H9 (cell line): Measurements from ENCODE around the gene HIPK2. TPM values are rescaled to one million over a fixed set of nuclear protein-coding genes. Genes with fewer than 3 reads are reported as not detected.

Source experiments
- DNase-seq: peaks from one replicate; pipeline ENCODE4 v3.0.0-alpha.2; 2017
- H2AFZ ChIP-seq: one replicate; pipeline ENCODE4 v1.6.1; 2013; ENCODE audit warnings: mild to moderate bottlenecking, low read length, control low read depth, moderate library complexity
- H2AK5ac ChIP-seq: 2 replicates; pipeline ENCODE4 v1.6.1; 2013; ENCODE audit warnings: low read length, control low read depth, mixed read lengths; ENCODE audit not compliant: insufficient read length
- H2BK120ac ChIP-seq: one replicate; pipeline ENCODE4 v1.6.1; 2013; ENCODE audit warnings: low read depth, mild to moderate bottlenecking, low read length, control low read depth, inconsistent platforms; ENCODE audit not compliant: poor library complexity, severe bottlenecking
- H2BK12ac ChIP-seq: 2 replicates; pipeline ENCODE4 v1.6.1; 2013; ENCODE audit warnings: low read length, control low read depth, mixed read lengths, low read depth; ENCODE audit not compliant: insufficient read length
- H2BK15ac ChIP-seq: 2 replicates; pipeline ENCODE4 v1.6.1; 2013; ENCODE audit warnings: low read depth, low read length, control low read depth
- H2BK20ac ChIP-seq: one replicate; pipeline ENCODE4 v1.6.1; 2013; ENCODE audit warnings: low read depth, mild to moderate bottlenecking, low read length, control low read depth, inconsistent platforms; ENCODE audit not compliant: poor library complexity, severe bottlenecking
- H2BK5ac ChIP-seq: 2 replicates; pipeline ENCODE4 v1.6.1; 2013; ENCODE audit warnings: low read length, control low read depth, mixed read lengths; ENCODE audit not compliant: insufficient read length
- H3K14ac ChIP-seq: 2 replicates; pipeline ENCODE4 v1.6.1; 2013; ENCODE audit warnings: low read length, control low read depth; ENCODE audit not compliant: insufficient read depth
- H3K18ac ChIP-seq: 2 replicates; pipeline ENCODE4 v1.6.1; 2013; ENCODE audit warnings: low read depth, mild to moderate bottlenecking, mixed read lengths, low read length, control low read depth; ENCODE audit not compliant: insufficient read length
- H3K23ac ChIP-seq: 2 replicates; pipeline ENCODE4 v1.6.1; 2013; ENCODE audit warnings: low read length, control low read depth, mixed read lengths, low read depth; ENCODE audit not compliant: insufficient read length
- H3K23me2 ChIP-seq: 2 replicates; pipeline ENCODE4 v1.6.1; 2013; ENCODE audit warnings: low read depth, mild to moderate bottlenecking, mixed read lengths, low read length, control low read depth; ENCODE audit not compliant: insufficient read length, poor library complexity, severe bottlenecking
- H3K27ac ChIP-seq: 2 replicates; pipeline ENCODE4 v1.5.1; 2013; ENCODE audit warnings: low read length, control low read depth, mixed read lengths, low read depth; ENCODE audit not compliant: insufficient read length
- H3K27me3 ChIP-seq: 2 replicates; pipeline ENCODE4 v1.6.1; 2013; ENCODE audit warnings: low read length, control low read depth, inconsistent platforms; ENCODE audit not compliant: insufficient read depth
- H3K4ac ChIP-seq: 2 replicates; pipeline ENCODE4 v1.6.1; 2013; ENCODE audit warnings: low read depth, mild to moderate bottlenecking, control low read depth, inconsistent platforms, low read length, moderate library complexity
- H3K4me1 ChIP-seq: 2 replicates; pipeline ENCODE4 v1.6.1; 2013; ENCODE audit warnings: low read length, control low read depth, inconsistent platforms; ENCODE audit not compliant: insufficient read depth
- H3K4me2 ChIP-seq: 2 replicates; pipeline ENCODE4 v1.6.1; 2013; ENCODE audit warnings: low read length, control low read depth, mixed read lengths; ENCODE audit not compliant: insufficient read length, insufficient read depth
- H3K56ac ChIP-seq: 2 replicates; pipeline ENCODE4 v1.6.1; 2013; ENCODE audit warnings: low read depth, mild to moderate bottlenecking, mixed read lengths, low read length, control low read depth; ENCODE audit not compliant: insufficient read length
- H3K79me1 ChIP-seq: 2 replicates; pipeline ENCODE4 v1.6.1; 2013; ENCODE audit warnings: low read depth, mild to moderate bottlenecking, moderate library complexity, low read length, control low read depth, inconsistent platforms; ENCODE audit not compliant: insufficient read depth, poor library complexity, severe bottlenecking
- H3K79me2 ChIP-seq: 2 replicates; pipeline ENCODE4 v1.6.1; 2013; ENCODE audit warnings: low read length, control low read depth, inconsistent platforms; ENCODE audit not compliant: insufficient read depth
- H3K9ac ChIP-seq: 2 replicates; pipeline ENCODE4 v1.6.1; 2013; ENCODE audit warnings: low read length, control low read depth, mixed read lengths; ENCODE audit not compliant: insufficient read length; ENCODE audit errors: extremely low read depth
- H3K9me3 ChIP-seq: one replicate; pipeline ENCODE4 v1.6.1; 2013; ENCODE audit warnings: low read depth, low read length, inconsistent platforms; ENCODE audit not compliant: control insufficient read depth
- H3T11ph ChIP-seq: one replicate; pipeline ENCODE4 v1.6.1; 2013; ENCODE audit warnings: mild to moderate bottlenecking, low read length, control low read depth, inconsistent platforms
- H4K20me1 ChIP-seq: one replicate; pipeline ENCODE4 v1.6.1; 2013; ENCODE audit not compliant: control insufficient read depth, insufficient read length, insufficient read depth
- H4K5ac ChIP-seq: 2 replicates; pipeline ENCODE4 v1.6.1; 2013; ENCODE audit warnings: low read depth, mild to moderate bottlenecking, mixed read lengths, low read length, control low read depth; ENCODE audit not compliant: insufficient read length
- H4K8ac ChIP-seq: replicated peaks from 2 replicates; pipeline ENCODE4 v1.6.1; 2013; ENCODE audit warnings: low read length, control low read depth, mixed read lengths, low read depth; ENCODE audit not compliant: insufficient read length
- H4K91ac ChIP-seq: 2 replicates; pipeline ENCODE4 v1.6.1; 2013; ENCODE audit warnings: low read depth, mild to moderate bottlenecking, moderate library complexity, mixed read lengths, low read length, control low read depth; ENCODE audit not compliant: insufficient read length
- H3K27ac Mint-ChIP-seq, 3 experiments: 2 replicates in 2 of 3; 3 replicates in 1 of 3; pipeline ENCODE4 v1.8.0; 2020 to 2021; ENCODE audit warnings: mixed read lengths in 3 of 3, mild to moderate bottlenecking in 1 of 3, moderate library complexity in 1 of 3
- H3K27me3 Mint-ChIP-seq: 2 replicates; pipeline ENCODE4 v1.8.0; 2021; ENCODE audit warnings: low read depth, mild to moderate bottlenecking, moderate library complexity, mixed read lengths
- H3K36me3 Mint-ChIP-seq, 3 experiments: 2 replicates in 2 of 3; 3 replicates in 1 of 3; pipeline ENCODE4 v1.8.0; 2020 to 2021; ENCODE audit warnings: low read depth in 3 of 3, mixed read lengths in 3 of 3; ENCODE audit not compliant: insufficient read depth in 1 of 3
- H3K4me1 Mint-ChIP-seq, 2 experiments: 2 replicates each; pipeline ENCODE4 v1.8.0; 2020; ENCODE audit warnings: mixed read lengths in 2 of 2
- H3K4me3 Mint-ChIP-seq, 2 experiments: 2 replicates in 1 of 2; 3 replicates in 1 of 2; pipeline ENCODE4 v1.8.0; 2020 to 2021; ENCODE audit warnings: mild to moderate bottlenecking in 2 of 2, mixed read lengths in 2 of 2, moderate library complexity in 1 of 2
- H3K9me3 Mint-ChIP-seq, 2 experiments: 2 replicates in 1 of 2; 3 replicates in 1 of 2; pipeline ENCODE4 v1.8.0; 2020; ENCODE audit warnings: mild to moderate bottlenecking in 2 of 2, mixed read lengths in 2 of 2, moderate library complexity in 1 of 2
- WGBS: extraction: QIAGEN DNeasy Blood & Tissue Kit; methylation state at CpG from one replicate; pipeline ENCODE4 v1.1.7; 2013; ENCODE audit warnings: missing lambda C conversion rate, low lambda C conversion rate, mixed read lengths; ENCODE audit not compliant: insufficient read length; ENCODE audit errors: extremely low coverage; 5-methylcytosine and 5-hydroxymethylcytosine counted together
- total RNA-seq: library from RNA; stranded (reverse); gene quantifications from 2 replicates; pipeline ENCODE4 v1.2.1, GENCODE V29; 2021
- TF ChIP-seq, protein P1 (sequence below): fragments of 200-600 bp; sonication (generic); conservative IDR thresholded peaks from 3 replicates; pipeline ENCODE4 v1.8.0; 2021; ENCODE audit warnings: antibody characterized with exemption, mild to moderate bottlenecking

Gene HIPK2
- total RNA-seq, 1 experiment from 2014 or later, result 21.9 TPM

DNA sequence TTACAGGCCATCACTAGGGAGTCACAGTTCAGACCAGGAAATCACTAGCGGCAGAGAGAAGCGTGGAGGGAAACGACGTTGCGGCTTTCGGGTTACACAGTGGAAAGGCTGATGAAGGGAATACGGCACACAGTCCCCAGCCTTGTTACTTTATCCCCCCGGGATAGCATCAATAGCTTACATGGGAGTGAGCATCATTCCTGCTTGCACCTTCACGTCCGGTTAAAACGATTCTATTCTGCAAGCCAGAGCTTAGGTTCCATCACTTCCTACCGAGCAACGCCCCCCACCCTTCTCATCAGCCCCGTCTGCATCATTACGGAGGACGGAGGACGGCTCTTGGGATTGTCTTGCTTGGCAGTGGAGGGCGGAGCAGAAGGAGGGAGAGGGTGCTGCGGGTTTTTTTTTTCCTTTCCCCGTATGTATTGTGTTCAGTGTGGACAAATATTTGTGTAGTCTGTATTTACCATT lies 129.4 kb downstream of the HIPK2 start:
- Histone ChIP-seq H4K8ac (no peak overlapping the region), H3K9me3 (no peaks in the 10 kb centered on the region), H4K20me1 (no peaks in the 10 kb centered on the region), H3K27me3 (no peaks in the 10 kb centered on the region), H3K79me1 (no peaks in the 10 kb centered on the region), H2BK20ac (no peak overlapping the region), H3K9ac (no peak overlapping the region), H2BK15ac (no peak overlapping the region), H3T11ph (no peak overlapping the region), H4K91ac (no peak overlapping the region), H2AFZ (no peak overlapping the region), H3K4ac (no peak overlapping the region), H3K14ac (no peak overlapping the region), H3K18ac (no peak overlapping the region), H3K56ac (no peak overlapping the region), H3K4me1 (no peaks in the 10 kb centered on the region), H3K23ac (no peak overlapping the region), H3K27ac (no peak overlapping the region), H3K4me2 (no peak overlapping the region), H4K5ac (no peak overlapping the region), H2BK5ac (no peak overlapping the region), H3K79me2 (no peaks in the 10 kb centered on the region), H3K23me2 (no peaks in the 10 kb centered on the region), H2AK5ac (no peak overlapping the region), H2BK12ac (no peak overlapping the region), H2BK120ac (no peak overlapping the region)
- no peaks in the 10 kb centered on the region for H3K27me3 Mint-ChIP-seq
- H3K4me3 Mint-ChIP-seq, result no peak overlapping the region
- H3K36me3 Mint-ChIP-seq, result no peaks in the 10 kb centered on the region
- H3K27ac Mint-ChIP-seq, result peak overlapping the region in 1 of 3 experiments; percentile 71; a peak in 2 of 7 replicates
- no CpG with 5 or more reads among the region's 20 CpGs for WGBS
- H3K4me1 Mint-ChIP-seq, result peaks cover 38 to 44% of the 10 kb centered on the region in 2 experiments
- no peak for DNase-seq
- H3K9me3 Mint-ChIP-seq, result no peaks in the 10 kb centered on the region
- TF ChIP-seq, protein P1, sequence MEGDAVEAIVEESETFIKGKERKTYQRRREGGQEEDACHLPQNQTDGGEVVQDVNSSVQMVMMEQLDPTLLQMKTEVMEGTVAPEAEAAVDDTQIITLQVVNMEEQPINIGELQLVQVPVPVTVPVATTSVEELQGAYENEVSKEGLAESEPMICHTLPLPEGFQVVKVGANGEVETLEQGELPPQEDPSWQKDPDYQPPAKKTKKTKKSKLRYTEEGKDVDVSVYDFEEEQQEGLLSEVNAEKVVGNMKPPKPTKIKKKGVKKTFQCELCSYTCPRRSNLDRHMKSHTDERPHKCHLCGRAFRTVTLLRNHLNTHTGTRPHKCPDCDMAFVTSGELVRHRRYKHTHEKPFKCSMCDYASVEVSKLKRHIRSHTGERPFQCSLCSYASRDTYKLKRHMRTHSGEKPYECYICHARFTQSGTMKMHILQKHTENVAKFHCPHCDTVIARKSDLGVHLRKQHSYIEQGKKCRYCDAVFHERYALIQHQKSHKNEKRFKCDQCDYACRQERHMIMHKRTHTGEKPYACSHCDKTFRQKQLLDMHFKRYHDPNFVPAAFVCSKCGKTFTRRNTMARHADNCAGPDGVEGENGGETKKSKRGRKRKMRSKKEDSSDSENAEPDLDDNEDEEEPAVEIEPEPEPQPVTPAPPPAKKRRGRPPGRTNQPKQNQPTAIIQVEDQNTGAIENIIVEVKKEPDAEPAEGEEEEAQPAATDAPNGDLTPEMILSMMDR, result no peak
